ENCODE results near the gene FCGR3B.
A peak's percentile ranks its signal among the peaks of the same experiment; 100 is the strongest.
"Not testable (repeated sequence)": the region's sequence is repeated elsewhere in the genome, so short reads cannot be mapped to it uniquely, and the experiment has no call there.

Gene FCGR3B

GRCh38 chr1:161639203-161639602 lies 8.2 kb upstream of the FCGR3B start:
- DNase-seq: peak; percentile 71 to 91

- DNase-seq: peak in 1 of 2 experiments; percentile 37
These were observed 7.4 kb upstream of the FCGR3B start for GRCh38 chr1:161638251-161638993.

GRCh38 chr1:161636976-161637375 lies 6.0 kb upstream of the FCGR3B start:
- not testable (repeated sequence) for DNase-seq

- DNase-seq: peak in 1 of 2 experiments; percentile 28
These were observed 5.3 kb upstream of the FCGR3B start for GRCh38 chr1:161636189-161636782.

- DNase-seq: not testable (repeated sequence)
These were observed 4.0 kb upstream of the FCGR3B start for GRCh38 chr1:161634993-161635392.

GRCh38 chr1:161630128-161630742 lies 741 bp downstream of the FCGR3B start:
- not testable (repeated sequence) for DNase-seq

- DNase-seq: not testable (repeated sequence)
These were observed 4.4 kb downstream of the FCGR3B start for GRCh38 chr1:161626445-161627146.

- peak; percentile 57 for TF ChIP-seq POLR2A (IDR thresholded peaks at IDR 0.05; ENCODE audit: low read length)
- DNase-seq: peak; percentile 78 to 82
These were observed 6.4 kb downstream of the FCGR3B start for GRCh38 chr1:161624605-161625004.

- peak; percentile 85 to 87 for DNase-seq
- peak; percentile 62 for TF ChIP-seq POLR2A (IDR thresholded peaks at IDR 0.05; ENCODE audit: low read length)
These were observed 7.5 kb downstream of the FCGR3B start for GRCh38 chr1:161623401-161624051.

- peak; percentile 68 to 79 for DNase-seq
These were observed 8.9 kb downstream of the FCGR3B start for GRCh38 chr1:161622054-161622453.

GRCh38 chr1:161621181-161622000 lies 9.6 kb downstream of the FCGR3B start:
- peak; percentile 31 for TF ChIP-seq POLR2A (IDR thresholded peaks at IDR 0.05; ENCODE audit: low read length)

GRCh38 chr1:161620399-161620798 lies 10.6 kb downstream of the FCGR3B start:
- DNase-seq: not testable (repeated sequence)

More at GRCh38 chr1:161621181-161622000, 9.6 kb downstream of the FCGR3B start:
- DNase-seq: peak; percentile 89 to 94

GRCh38 chr1:161618517-161618916 lies 12.5 kb downstream of the FCGR3B start:
- DNase-seq: peak in 1 of 2 experiments; percentile 26

GRCh38 chr1:161616417-161616816 lies 14.6 kb downstream of the FCGR3B start:
- not testable (repeated sequence) for DNase-seq

- DNase-seq: peak; percentile 21 to 48
These were observed 17.8 kb downstream of the FCGR3B start for GRCh38 chr1:161613142-161613514.
